NCI-H524 (cell line): Measurements from ENCODE around the gene SVIL.

Experiments
- DNase-seq, 2 experiments: peaks; one replicate each; lab custom pipeline; 2025; lab: John Stamatoyannopoulos, UW

SVIL gene

GRCh38 chr10:29634764-29635625, at the start of gene SVIL:
SVIL (minus strand) TSS chr10:29634971; CDS start chr10:29555058, 79,913 bp downstream.
- DNase-seq, result no peak

GRCh38 chr10:29681676-29682448, 47.1 kb upstream of the SVIL start:
- DNase-seq, result no peak

- no peak for DNase-seq
Observed at GRCh38 chr10:29680091-29680490, 45.3 kb upstream of the SVIL start.

- DNase-seq, result no peak
Observed at GRCh38 chr10:29676732-29677131, 42.0 kb upstream of the SVIL start.

GRCh38 chr10:29675984-29676383, 41.2 kb upstream of the SVIL start:
- no peak for DNase-seq

DNA sequence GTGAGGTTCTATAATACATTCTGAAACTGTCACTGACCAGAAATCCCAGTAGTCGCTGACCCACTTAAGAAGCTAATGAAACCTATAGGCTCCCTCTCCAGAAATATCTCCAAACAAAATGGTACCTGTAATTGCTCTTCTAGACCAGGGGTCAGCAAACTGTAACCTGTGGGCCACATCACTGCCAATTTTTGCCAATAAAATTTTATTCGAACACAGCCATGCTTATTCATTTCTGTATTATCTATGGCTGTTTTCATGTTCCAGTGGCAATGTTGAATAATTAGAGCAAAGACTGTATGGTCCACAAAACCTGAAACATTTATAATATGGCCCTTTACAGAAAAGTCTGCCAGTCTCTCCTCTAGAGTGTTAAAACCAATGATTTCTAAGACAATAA, 37.2 kb upstream of the SVIL start:
- no peak for DNase-seq

DNA sequence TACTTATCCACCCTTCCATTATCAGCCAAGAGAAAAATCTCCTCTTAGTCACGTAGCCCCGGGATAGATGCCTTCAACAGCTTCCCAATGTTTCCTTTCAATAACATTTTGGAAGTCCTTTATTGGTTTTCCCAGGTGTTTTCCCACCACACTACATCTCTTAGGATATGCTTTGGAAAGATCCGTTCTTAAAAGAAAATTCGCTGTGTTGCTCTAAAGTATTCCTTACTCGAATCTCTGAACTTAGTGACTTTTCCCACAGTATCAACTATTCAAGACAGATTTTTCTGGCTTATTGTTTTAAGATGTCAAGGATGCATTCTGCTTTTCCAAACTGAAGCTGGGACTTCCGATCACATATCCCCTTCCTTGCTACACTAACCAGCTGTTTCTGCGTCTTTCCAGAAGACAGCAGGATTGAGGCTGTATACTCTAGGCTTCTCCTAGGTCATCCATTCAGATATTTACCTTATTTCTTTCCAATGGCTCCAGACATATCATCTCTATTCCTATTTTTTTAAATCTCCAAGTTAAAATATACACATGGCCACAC, 36.5 kb upstream of the SVIL start:
- DNase-seq, result no peak

DNA sequence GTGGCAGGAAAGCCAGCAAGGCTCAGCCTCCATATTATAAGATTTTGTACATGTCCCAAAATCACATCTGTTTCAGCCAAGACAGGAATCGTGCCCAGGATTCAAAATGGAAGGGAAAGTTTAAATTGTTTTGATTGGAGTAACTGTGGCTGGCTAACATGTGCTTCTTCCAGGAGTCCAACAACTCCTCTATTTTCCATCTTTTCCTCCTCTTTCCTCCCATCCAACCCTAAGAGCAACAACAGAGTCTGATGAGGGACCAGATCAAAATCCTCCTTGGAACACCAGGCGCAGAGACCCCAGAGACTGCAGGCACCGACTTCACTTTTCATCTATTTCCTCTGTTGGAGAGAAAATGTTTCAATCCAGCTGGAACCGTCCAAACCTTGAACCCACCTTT, 36.0 kb upstream of the SVIL start:
- no peak for DNase-seq

- no peak for DNase-seq
Observed at GRCh38 chr10:29669149-29669548, 34.4 kb upstream of the SVIL start.

DNA sequence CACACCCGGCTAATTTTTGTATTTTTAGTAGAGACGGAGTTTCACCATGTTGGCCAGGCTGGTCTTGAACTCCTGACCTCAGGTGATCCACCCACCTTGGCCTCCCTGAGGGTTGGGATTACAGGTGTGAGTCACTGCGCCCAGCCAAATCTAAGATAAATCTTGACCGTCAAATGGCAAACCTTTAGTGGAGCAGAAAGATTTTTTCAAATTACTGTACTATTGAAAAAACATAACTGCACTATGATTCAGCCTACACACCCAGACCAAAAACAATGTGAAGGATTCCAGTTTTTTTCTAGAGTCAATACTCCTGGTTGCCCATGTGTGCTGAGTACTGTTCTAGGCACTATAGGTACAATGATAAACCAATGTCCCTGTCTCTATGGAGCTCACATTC, 33.9 kb upstream of the SVIL start:
- no peak for DNase-seq

DNA sequence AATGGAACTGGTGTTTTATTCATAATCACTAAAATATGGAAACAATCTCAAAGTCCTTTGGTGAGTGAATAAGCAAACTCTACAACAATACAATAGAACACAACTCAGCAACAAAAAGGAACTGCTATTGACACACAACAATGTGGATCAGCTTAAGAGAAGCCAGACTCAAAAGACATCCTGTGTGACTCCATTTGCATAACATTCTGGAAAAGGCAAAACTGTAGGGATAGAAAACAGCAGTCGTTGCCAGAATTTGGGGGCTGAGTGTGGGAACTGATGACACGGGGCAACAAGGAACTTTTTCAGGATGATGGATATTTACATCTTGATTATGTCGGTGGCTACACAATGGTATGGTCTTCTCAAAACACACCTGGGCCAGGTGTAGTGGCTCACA, 32.4 kb upstream of the SVIL start:
- DNase-seq, result no peak

GRCh38 chr10:29666201-29666600, 31.4 kb upstream of the SVIL start:
- no peak for DNase-seq

GRCh38 chr10:29663718-29664117, 28.9 kb upstream of the SVIL start:
- DNase-seq, result no peak

DNA sequence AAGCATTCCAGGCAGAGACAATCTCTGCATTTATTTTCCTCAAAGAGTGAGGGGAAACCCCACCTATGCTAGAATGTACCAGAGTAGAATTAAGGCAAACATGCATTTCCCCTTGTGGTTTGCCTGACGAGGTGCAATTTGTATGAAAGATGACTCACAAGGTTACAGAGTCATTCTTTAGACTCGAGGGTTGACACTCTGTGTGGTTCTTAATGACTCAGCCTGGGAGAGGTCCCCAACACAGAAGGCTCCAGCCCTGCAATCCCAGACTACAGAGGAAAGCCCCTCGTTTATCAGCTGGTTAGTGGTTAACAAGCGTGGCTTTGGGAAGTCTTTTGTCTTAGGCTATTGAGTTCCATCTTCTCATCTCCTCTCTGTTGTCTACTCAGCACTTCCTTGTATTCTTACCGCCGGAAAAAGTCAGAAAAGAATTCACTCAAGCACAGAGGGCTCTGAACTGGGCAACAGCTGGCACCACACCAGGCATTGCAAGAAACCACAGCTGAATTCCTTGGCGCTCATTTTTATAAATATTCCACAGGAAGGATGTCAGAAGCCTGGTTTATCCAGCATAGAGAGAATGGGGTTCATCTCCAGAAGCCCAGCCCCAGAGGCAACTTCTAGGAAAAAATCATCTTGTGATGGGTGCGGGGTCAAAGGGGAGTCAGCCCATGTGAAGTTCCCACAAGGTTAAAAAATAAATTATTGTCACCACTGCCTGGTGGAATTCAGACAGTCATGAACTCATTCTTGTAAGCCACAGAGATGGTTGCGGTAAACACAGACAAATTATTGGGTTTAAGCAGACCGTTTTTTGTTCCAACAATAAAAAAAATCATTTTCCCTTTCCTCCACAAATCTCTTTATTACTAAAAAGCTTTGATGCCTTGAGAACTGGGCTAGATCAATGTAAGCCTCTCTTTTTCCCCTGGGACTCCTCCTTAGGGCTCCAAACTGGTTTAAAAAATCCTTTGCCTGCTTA, 24.5 kb upstream of the SVIL start:
- no peak for DNase-seq

- peak; percentile 1 to 37 for DNase-seq
Observed at GRCh38 chr10:29657719-29658274, 23.0 kb upstream of the SVIL start.

- DNase-seq, result no peak
Observed at GRCh38 chr10:29656451-29656992, 21.8 kb upstream of the SVIL start.

- no peak for DNase-seq
Observed at GRCh38 chr10:29652192-29652591, 17.4 kb upstream of the SVIL start.

GRCh38 chr10:29651767-29652166, 17.0 kb upstream of the SVIL start:
- no peak for DNase-seq

DNA sequence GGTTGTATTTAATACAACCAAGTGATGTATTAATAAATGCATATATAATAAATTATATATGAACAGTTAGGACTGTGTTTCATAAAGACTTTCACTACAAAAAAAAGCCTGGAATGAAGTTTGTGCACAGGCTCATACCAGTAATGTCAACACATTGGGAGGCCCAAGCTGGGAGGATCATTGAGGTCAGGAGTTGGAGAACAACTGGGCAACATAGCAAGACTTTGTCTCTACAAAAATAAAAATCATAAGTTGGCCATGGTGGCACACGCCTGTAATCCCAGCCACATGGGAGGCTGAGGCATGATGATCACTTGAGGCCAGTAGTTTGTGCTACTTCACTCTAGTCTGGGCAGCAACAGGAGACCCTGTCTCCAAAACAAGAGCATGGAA, 15.8 kb upstream of the SVIL start:
- no peak for DNase-seq

- DNase-seq, result peak; percentile 71 to 74
Observed at GRCh38 chr10:29649561-29650551, 15.1 kb upstream of the SVIL start.
